Measurements from ENCODE around the gene KRT33B.
"Not testable (repeated sequence)": the region's sequence is repeated elsewhere in the genome, so short reads cannot be mapped to it uniquely, and the experiment has no call there.

KRT33B gene

GRCh38 chr17:41393826-41394225 is 24.2 kb upstream of the KRT33B start:
- DNase-seq (ENCODE audit: low spot score): no peak

DNA sequence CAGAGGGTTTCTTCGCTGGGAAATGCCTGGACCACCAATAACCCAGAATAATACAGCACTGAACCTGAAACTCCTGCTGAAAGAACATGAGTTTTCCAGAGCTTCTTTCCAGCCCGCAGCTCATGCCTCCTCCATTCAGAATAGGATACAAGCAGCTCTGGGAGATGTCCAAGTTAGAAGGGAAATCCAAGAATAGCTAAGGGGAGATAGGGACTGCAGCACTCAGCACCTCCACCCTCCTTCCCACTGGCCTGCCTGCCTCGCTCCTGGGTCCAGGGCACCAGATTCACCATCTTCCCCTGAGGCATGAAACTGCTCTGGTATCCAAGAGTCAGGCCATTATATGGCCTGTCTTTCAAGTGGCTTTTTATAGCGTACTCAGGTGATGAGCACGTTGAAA is 23.7 kb upstream of the KRT33B start:
- no peak for DNase-seq (ENCODE audit: low spot score)

- no peak for DNase-seq (ENCODE audit: low spot score)
Measured at GRCh38 chr17:41392278-41392677, 22.7 kb upstream of the KRT33B start.

- no peak for DNase-seq (ENCODE audit: low spot score)
Measured at GRCh38 chr17:41391535-41391934, 21.9 kb upstream of the KRT33B start.

- no peak for DNase-seq (ENCODE audit: low spot score)
Measured at GRCh38 chr17:41390411-41390938, 20.9 kb upstream of the KRT33B start.

DNA sequence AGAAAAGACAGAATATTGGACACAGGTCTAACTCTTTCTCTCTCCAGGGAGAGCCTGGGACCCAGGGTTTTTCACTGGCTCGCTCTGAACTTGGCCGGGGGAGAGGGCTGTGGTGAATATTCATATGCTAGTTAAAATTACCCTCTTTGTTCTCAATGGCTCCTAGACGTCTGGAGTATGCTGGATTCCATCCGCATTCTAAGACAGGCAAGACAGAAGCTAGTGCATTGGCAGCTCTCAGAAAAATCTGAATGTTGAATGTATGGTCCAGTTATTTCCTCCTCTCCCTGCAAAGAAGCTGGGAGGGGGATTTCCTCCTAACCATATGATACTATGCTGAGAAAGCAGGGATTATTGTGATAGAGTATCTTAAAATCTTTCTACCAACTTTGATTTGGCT is 18.1 kb upstream of the KRT33B start:
- DNase-seq (ENCODE audit: low spot score): no peak

DNA sequence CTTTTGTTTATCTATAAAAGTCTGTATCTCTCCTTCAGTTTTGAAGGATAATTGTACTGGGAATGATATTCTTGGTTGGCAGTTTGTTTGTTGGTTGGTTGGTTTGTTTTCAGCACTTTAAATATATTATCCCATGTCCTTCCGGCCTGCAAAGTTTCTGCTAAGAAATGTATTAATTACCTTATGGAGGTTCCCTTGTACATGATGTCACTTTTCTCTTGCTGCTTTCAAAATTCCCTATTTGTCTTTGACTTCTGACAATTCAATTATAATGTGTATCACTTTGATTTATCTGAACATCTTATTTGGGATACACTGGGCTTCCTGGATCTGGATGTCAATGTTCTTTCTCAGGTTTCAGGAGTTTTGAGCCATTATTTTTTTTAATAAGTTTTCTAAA is 16.6 kb upstream of the KRT33B start:
- no peak for DNase-seq (ENCODE audit: low spot score)

GRCh38 chr17:41383690-41384089 is 14.1 kb upstream of the KRT33B start:
- DNase-seq (ENCODE audit: low spot score): no peak

- DNase-seq (ENCODE audit: low spot score): no peak
Measured at GRCh38 chr17:41382394-41382793, 12.8 kb upstream of the KRT33B start.

DNA sequence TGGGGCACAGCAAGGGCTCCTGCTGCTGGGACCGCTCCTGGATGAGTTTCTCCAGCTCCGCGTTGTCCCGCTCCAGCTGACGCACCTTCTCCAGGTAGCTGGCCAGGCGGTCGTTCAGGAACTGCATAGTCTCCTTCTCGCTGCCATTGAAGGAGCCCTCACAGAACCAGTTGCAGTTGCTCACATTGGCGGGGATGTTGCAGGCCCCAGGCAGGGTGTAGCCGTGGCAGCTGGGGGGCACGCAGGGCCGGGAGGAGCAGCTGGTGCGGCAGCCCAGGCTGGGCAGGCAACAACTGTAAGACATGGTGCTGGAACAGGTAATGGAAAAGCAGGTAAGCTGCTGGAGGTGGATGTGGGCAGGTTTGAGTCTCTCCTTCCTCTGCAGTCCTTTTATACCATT is 12.3 kb upstream of the KRT33B start, which contains the start of gene KRT34:
Gene KRT34, minus strand, starts transcription at position 364 of the 400 bp plus-strand sequence. Its CDS starts 60 bp downstream, at position 304.
- DNase-seq (ENCODE audit: low spot score): not testable (repeated sequence)

- peak; percentile 61 for DNase-seq (ENCODE audit: low spot score)
Measured at GRCh38 chr17:41380091-41380490, 10.5 kb upstream of the KRT33B start.

DNA sequence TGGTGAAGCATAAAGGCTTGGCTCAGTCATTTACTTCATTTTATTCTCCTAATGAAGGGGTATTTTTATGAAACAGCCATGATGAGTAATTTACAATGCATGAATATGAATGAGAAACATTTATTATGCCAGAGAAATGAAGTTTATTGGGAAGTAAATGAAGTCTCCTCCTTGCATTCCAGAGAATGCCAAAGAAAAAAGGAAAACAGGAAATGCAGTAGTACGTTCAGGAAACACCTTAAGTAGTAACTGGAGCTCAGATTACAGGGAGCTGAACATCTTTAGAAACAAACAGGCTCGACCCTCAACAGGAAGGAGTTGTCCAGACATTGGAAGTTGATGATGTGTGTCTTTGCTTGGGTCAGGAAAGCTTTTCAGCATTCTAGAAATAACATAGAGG is 7.9 kb upstream of the KRT33B start:
- no peak for DNase-seq (ENCODE audit: low spot score)

DNA sequence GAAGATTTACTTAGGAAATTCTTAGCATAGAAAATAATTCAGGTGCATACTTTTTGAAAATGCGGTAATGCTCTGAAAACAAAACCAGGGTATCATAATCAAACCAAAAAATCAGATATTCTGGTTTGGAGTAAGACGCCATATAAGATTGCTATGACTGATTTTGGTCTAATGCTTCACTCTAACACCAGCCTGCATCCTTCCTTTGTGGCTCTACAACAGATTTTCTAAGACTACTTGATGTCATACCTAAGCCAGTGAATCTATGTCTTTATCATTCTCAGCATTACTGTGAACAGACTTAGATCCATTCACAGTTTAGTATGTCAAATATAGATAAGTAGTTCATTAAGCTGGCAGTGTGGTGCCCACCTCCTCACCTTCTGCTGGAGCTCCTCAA is 590 bp downstream of the KRT33B start:
- no peak for DNase-seq (ENCODE audit: low spot score)

DNA sequence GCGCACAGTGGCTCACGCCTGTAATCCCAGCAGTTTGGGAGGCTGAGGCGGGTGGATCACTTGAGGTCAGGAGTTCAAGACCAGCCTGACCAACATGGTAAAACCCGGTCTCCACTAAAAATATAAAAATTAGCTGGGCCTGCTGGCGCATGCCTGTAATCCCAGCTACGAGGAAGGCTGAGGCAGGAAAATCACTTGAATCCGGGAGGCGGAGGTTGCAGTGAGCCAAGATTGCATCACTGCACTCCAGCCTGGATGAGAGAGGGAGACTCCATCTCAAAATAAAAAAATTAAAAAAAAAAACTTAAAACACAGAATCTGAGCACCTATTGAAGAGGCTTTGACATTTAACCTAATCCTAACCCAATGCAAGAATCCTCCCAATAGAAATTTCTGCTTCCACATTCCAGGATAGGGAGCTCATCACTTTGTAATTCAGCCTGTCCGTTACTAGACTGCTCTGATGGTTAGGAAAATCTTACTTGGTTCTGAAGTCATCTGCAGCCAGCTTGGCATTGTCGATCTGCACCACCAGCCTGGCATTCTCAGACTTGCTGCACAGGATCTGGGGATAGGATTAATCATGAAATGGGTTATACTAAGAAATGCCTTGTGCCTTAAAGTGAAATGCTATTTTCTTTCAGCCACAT is 2.1 kb downstream of the KRT33B start:
- DNase-seq (ENCODE audit: low spot score): no peak

DNA sequence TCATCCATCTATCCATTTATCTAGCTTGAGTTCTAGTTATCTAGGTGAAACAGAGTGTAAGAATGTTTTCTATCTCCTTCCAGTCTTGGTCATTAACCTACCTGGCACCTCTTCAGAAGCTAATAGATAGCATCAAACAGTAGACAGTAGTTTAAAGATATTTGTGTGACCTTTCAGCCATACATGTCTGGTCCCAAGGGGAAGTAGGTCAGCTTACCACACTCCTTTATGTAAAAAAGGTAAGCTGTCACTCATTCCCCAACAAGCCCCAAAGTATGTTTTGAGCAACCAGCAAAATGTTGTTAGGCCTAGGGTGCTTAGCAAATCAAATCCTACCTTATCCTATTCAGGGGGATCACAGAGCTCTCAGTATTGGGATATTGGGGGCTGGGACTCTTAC is 3.5 kb downstream of the KRT33B start:
- DNase-seq (ENCODE audit: low spot score): no peak

DNA sequence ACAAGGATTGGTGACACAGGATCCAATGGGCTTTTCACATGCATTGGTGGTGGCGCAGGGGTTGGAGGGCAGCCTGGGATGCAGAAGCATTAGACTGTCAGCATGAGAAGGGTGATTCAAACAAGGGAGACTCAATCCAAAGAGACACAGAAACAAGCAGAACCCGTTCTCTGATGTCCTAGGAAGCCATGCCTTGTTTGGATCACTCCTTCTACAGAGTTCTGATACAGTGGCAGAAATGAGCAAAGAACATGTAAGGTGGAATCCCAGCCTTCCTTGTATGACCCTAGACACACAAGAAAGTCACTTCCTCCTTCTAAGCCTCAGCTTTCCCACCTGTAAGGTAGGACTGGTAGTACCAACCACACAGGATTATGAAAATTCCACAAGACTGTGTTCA is 5.7 kb downstream of the KRT33B start:
- DNase-seq (ENCODE audit: low spot score): no peak

DNA sequence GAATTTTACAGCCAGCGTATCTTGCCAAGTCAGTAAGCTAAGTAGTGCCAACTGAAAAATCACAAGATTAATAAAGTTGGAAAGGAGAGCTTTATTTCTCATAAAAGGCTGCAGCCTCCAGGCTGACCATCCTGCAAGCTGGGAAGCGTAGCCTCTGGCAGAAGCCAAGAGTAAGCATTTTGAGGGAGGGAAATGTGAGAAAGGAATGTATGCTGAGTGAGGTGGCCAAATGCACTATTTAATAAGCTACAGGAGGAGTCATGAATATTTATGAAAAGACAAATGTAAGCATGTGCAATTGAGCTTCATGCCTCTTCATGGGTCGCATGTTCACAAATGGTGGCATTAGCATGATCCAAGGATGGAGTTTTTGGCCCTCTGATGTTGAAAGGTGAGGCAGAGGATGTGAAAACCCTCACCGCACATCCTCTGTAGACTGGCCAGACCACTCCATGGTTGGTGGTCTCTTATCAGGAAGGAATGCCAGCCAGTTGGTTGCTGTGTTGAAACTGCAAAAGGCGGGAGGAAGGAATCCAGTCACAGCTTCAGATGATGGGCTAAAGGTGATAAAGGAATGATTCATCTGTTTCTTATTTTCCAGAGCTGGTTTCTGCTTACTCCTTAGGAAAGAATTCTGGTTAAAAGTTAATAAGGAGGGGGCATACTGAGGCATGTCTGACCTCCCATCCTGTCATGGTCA is 9.2 kb downstream of the KRT33B start:
- DNase-seq (ENCODE audit: low spot score): peak; percentile 37

GRCh38 chr17:41354536-41354935 is 15.1 kb downstream of the KRT33B start:
- no peak for DNase-seq (ENCODE audit: low spot score)

GRCh38 chr17:41352597-41353366 is 16.8 kb downstream of the KRT33B start:
- DNase-seq (ENCODE audit: low spot score): no peak

DNA sequence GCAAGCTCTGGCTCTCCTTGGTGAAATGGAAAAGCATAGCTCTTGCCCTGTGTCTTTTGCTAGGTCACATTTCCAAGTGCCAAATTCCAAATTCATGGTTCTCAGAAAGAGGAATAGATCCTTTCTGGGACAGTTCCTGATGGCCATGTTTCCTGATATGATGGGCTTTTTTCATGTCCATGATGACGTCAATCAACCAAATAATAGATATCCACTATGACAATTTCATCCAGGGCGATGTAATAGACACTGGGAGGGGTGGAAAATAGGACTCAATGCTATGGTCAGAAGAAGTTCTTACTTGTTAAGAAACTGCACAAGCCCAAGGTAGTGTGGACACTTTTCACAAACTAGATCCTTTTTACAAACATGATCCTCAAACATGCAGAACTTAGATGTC is 18.4 kb downstream of the KRT33B start:
- DNase-seq (ENCODE audit: low spot score): no peak

- not testable (repeated sequence) for DNase-seq (ENCODE audit: low spot score)
Measured at GRCh38 chr17:41350381-41350878, 19.2 kb downstream of the KRT33B start, which contains the start of gene KRT33A. KRT33A (minus strand) TSS chr17:41350828; CDS start chr17:41350767, 61 bp downstream.
